Measurements from ENCODE around the gene OR10A3. TPM values are rescaled to one million over a fixed set of nuclear protein-coding genes. Genes with fewer than 3 reads are reported as not detected.

OR10A3 gene
- total RNA-seq, 2 donors from 2014 or later = not detected

- no peak for DNase-seq
- no peaks in the 10 kb centered on the region for H3K36me3 ChIP-seq (ENCODE audit: control insufficient read depth, insufficient read depth, low read length)
- Mint-ChIP-seq H3K4me1 (peaks cover 25% of the 10 kb centered on the region), H3K36me3 (ENCODE audit: low read depth) (no peaks in the 10 kb centered on the region), H3K27me3 (ENCODE audit: insufficient read depth) (no peaks in the 10 kb centered on the region), H3K9me3 (no peaks in the 10 kb centered on the region), H3K27ac (no peak overlapping the region), H3K4me3 (no peak overlapping the region)
- no peak overlapping the region for H3K27ac ChIP-seq (ENCODE audit: low read depth, low read length)
- H3K27me3 ChIP-seq (ENCODE audit: control insufficient read depth, insufficient read depth, low read length, poor library complexity, severe bottlenecking) = no peaks in the 10 kb centered on the region
- TF ChIP-seq, protein P1, sequence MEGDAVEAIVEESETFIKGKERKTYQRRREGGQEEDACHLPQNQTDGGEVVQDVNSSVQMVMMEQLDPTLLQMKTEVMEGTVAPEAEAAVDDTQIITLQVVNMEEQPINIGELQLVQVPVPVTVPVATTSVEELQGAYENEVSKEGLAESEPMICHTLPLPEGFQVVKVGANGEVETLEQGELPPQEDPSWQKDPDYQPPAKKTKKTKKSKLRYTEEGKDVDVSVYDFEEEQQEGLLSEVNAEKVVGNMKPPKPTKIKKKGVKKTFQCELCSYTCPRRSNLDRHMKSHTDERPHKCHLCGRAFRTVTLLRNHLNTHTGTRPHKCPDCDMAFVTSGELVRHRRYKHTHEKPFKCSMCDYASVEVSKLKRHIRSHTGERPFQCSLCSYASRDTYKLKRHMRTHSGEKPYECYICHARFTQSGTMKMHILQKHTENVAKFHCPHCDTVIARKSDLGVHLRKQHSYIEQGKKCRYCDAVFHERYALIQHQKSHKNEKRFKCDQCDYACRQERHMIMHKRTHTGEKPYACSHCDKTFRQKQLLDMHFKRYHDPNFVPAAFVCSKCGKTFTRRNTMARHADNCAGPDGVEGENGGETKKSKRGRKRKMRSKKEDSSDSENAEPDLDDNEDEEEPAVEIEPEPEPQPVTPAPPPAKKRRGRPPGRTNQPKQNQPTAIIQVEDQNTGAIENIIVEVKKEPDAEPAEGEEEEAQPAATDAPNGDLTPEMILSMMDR (conservative IDR thresholded peaks at IDR 0.05) = no peak
- no peak overlapping the region for H3K9ac ChIP-seq (ENCODE audit: extremely low read depth, low read length, poor library complexity, severe bottlenecking)
- no peak overlapping the region for H3K4me3 ChIP-seq (ENCODE audit: low read length)
- no peaks in the 10 kb centered on the region for H3K9me3 ChIP-seq (ENCODE audit: control insufficient read depth, low read length)
- no peaks in the 10 kb centered on the region for H3K4me1 ChIP-seq (ENCODE audit: control insufficient read depth, insufficient read depth, low read length)
These were observed 30.3 kb upstream of the OR10A3 start for GRCh38 chr11:7971846-7972245.

GRCh38 chr11:7969756-7970646 is 28.5 kb upstream of the OR10A3 start:
- H3K36me3 Mint-ChIP-seq (ENCODE audit: low read depth) = no peaks in the 10 kb centered on the region
- TF ChIP-seq, protein P1 (conservative IDR thresholded peaks at IDR 0.05) = peak; percentile 32
- H3K9me3 Mint-ChIP-seq = no peaks in the 10 kb centered on the region
- Histone ChIP-seq H3K4me3 (ENCODE audit: low read length) (no peak overlapping the region), H3K36me3 (ENCODE audit: control insufficient read depth, insufficient read depth, low read length) (no peaks in the 10 kb centered on the region), H3K27ac (ENCODE audit: low read depth, low read length) (no peak overlapping the region), H3K9me3 (ENCODE audit: control insufficient read depth, low read length) (no peaks in the 10 kb centered on the region), H3K27me3 (ENCODE audit: control insufficient read depth, insufficient read depth, low read length, poor library complexity, severe bottlenecking) (no peaks in the 10 kb centered on the region), H3K4me1 (ENCODE audit: control insufficient read depth, insufficient read depth, low read length) (no peaks in the 10 kb centered on the region), H3K9ac (ENCODE audit: extremely low read depth, low read length, poor library complexity, severe bottlenecking) (no peak overlapping the region)
- H3K27ac Mint-ChIP-seq = peak overlapping the region; percentile 73
- H3K4me1 Mint-ChIP-seq = peaks cover 25% of the 10 kb centered on the region
- DNase-seq = peak; percentile 75
- WGBS, 2 experiments (ENCODE audit: insufficient coverage in 1 of 2, insufficient read length in 1 of 2) = 60 to 79% methylated on average over 1 to 2 of the region's 3 CpGs
- peak overlapping the region; percentile 18 for H3K4me3 Mint-ChIP-seq
- H3K27me3 Mint-ChIP-seq (ENCODE audit: insufficient read depth) = no peaks in the 10 kb centered on the region

DNA sequence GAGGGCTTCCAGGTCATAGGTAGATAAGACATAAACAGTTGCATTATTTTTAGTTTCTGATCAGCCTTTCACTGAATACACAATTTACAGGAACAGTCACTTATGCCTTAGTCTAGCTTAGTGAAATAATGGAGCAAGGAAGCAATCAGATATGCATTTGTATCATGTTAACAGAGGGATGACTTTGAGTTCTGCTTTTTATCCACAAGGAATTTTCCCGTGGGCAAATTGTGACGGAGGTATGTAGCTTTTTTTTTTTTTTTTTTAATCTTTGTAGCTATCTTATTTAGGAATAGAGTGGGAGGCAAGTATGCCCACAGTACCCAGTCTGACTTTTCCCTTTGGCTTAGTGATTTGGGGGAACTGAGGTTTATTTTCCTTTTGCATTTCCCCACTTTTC is 27.2 kb upstream of the OR10A3 start:
- no peaks in the 10 kb centered on the region for H3K4me1 ChIP-seq (ENCODE audit: control insufficient read depth, insufficient read depth, low read length)
- H3K9ac ChIP-seq (ENCODE audit: extremely low read depth, low read length, poor library complexity, severe bottlenecking) = no peak overlapping the region
- no peak overlapping the region for H3K4me3 ChIP-seq (ENCODE audit: low read length)
- no peak overlapping the region for H3K27ac ChIP-seq (ENCODE audit: low read depth, low read length)
- H3K27me3 Mint-ChIP-seq (ENCODE audit: insufficient read depth) = no peaks in the 10 kb centered on the region
- WGBS, 2 experiments (ENCODE audit: insufficient coverage in 1 of 2, insufficient read length in 1 of 2) = 91% methylated on average over 2 of the region's 2 CpGs; no CpG with 5 or more reads in 1 of the 2 experiments
- DNase-seq = no peak
- H3K27ac Mint-ChIP-seq = no peak overlapping the region
- H3K27me3 ChIP-seq (ENCODE audit: control insufficient read depth, insufficient read depth, low read length, poor library complexity, severe bottlenecking) = no peaks in the 10 kb centered on the region
- H3K36me3 Mint-ChIP-seq (ENCODE audit: low read depth) = no peaks in the 10 kb centered on the region
- H3K4me3 Mint-ChIP-seq = no peak overlapping the region
- peaks cover 25% of the 10 kb centered on the region for H3K4me1 Mint-ChIP-seq
- no peaks in the 10 kb centered on the region for H3K9me3 ChIP-seq (ENCODE audit: control insufficient read depth, low read length)
- no peaks in the 10 kb centered on the region for H3K36me3 ChIP-seq (ENCODE audit: control insufficient read depth, insufficient read depth, low read length)
- H3K9me3 Mint-ChIP-seq = no peaks in the 10 kb centered on the region
- TF ChIP-seq, protein P1 (conservative IDR thresholded peaks at IDR 0.05) = no peak

All from endodermal cell (in vitro differentiated cells).